NCI-H1048 (cell line): ENCODE measurements around the gene ADAMTSL1.

Experiments
- DNase-seq: peaks from one replicate; lab custom pipeline; 2025; lab: John Stamatoyannopoulos, UW

ADAMTSL1 gene

GRCh38 chr9:18776836-18777820 is 303.2 kb downstream of the ADAMTSL1 start:
- DNase-seq: no peak

GRCh38 chr9:18778147-18778546 is 304.2 kb downstream of the ADAMTSL1 start:
- no peak for DNase-seq

- no peak for DNase-seq
Measured at GRCh38 chr9:18778846-18779245, 304.9 kb downstream of the ADAMTSL1 start.

GRCh38 chr9:18783909-18784308 is 310.0 kb downstream of the ADAMTSL1 start:
- DNase-seq: no peak

GRCh38 chr9:18785604-18786003 is 311.7 kb downstream of the ADAMTSL1 start:
- DNase-seq: no peak

GRCh38 chr9:18786196-18786595 is 312.2 kb downstream of the ADAMTSL1 start:
- DNase-seq: no peak

- DNase-seq: no peak
Measured at GRCh38 chr9:18786911-18787650, 313.1 kb downstream of the ADAMTSL1 start.

- no peak for DNase-seq
Measured at GRCh38 chr9:18788256-18788655, 314.3 kb downstream of the ADAMTSL1 start.

GRCh38 chr9:18791074-18791473 is 317.1 kb downstream of the ADAMTSL1 start:
- no peak for DNase-seq

GRCh38 chr9:18793122-18793521 is 319.2 kb downstream of the ADAMTSL1 start:
- DNase-seq: no peak

- no peak for DNase-seq
Measured at GRCh38 chr9:18795947-18796671, 322.2 kb downstream of the ADAMTSL1 start.

GRCh38 chr9:18796696-18797270 is 322.8 kb downstream of the ADAMTSL1 start:
- no peak for DNase-seq

- DNase-seq: no peak
Measured at GRCh38 chr9:18798106-18798505, 324.2 kb downstream of the ADAMTSL1 start.

- DNase-seq: no peak
Measured at GRCh38 chr9:18798508-18799290, 324.7 kb downstream of the ADAMTSL1 start.

GRCh38 chr9:18799428-18799827 is 325.5 kb downstream of the ADAMTSL1 start:
- no peak for DNase-seq

- no peak for DNase-seq
Measured at GRCh38 chr9:18800579-18800978, 326.6 kb downstream of the ADAMTSL1 start.

- DNase-seq: no peak
Measured at GRCh38 chr9:18805386-18805785, 331.4 kb downstream of the ADAMTSL1 start.

- DNase-seq: no peak
Measured at GRCh38 chr9:18806232-18807080, 332.5 kb downstream of the ADAMTSL1 start.

- DNase-seq: no peak
Measured at GRCh38 chr9:18810581-18810980, 336.6 kb downstream of the ADAMTSL1 start.

- DNase-seq: no peak
Measured at GRCh38 chr9:18811171-18811570, 337.2 kb downstream of the ADAMTSL1 start.
